GM21390 (cell line): ENCODE data around the gene PPRC1.
A peak's percentile ranks its signal among the peaks of the same experiment; 100 is the strongest.

Experiments
- ATAC-seq: cut with Tn5 transposase; IDR thresholded peaks from one replicate; pipeline ENCODE4 v1.9.1; 2021; ENCODE audit not compliant: unreplicated experiment

Gene PPRC1

GRCh38 chr10:102132563-102133372 lies at the start of gene PPRC1:
TSS of gene PPRC1 (plus strand) at chr10:102133040. CDS start at chr10:102133069, 29 bp downstream.
- peak; percentile 92 for ATAC-seq

- ATAC-seq, result no peak
These were observed 49.3 kb upstream of the PPRC1 start for GRCh38 chr10:102083541-102083940.

- no peak for ATAC-seq
These were observed 47.5 kb upstream of the PPRC1 start for GRCh38 chr10:102085336-102085735.

GRCh38 chr10:102086196-102086595 lies 46.6 kb upstream of the PPRC1 start:
- ATAC-seq, result no peak

- no peak for ATAC-seq
These were observed 42.1 kb upstream of the PPRC1 start for GRCh38 chr10:102090772-102091171.

GRCh38 chr10:102096449-102096848 lies 36.4 kb upstream of the PPRC1 start:
- ATAC-seq, result no peak

- ATAC-seq, result no peak
These were observed 31.7 kb upstream of the PPRC1 start for GRCh38 chr10:102101152-102101551.

- no peak for ATAC-seq
These were observed 30.4 kb upstream of the PPRC1 start for GRCh38 chr10:102102421-102102820.

- no peak for ATAC-seq
These were observed 25.8 kb upstream of the PPRC1 start for GRCh38 chr10:102106998-102107397.

- no peak for ATAC-seq
These were observed 23.4 kb upstream of the PPRC1 start for GRCh38 chr10:102109166-102110116.

GRCh38 chr10:102111276-102111675 lies 21.6 kb upstream of the PPRC1 start:
- no peak for ATAC-seq

GRCh38 chr10:102112210-102112817 lies 20.5 kb upstream of the PPRC1 start:
- no peak for ATAC-seq

GRCh38 chr10:102113261-102113955 lies 19.4 kb upstream of the PPRC1 start:
- no peak for ATAC-seq

- peak; percentile 14 for ATAC-seq
These were observed 18.6 kb upstream of the PPRC1 start for GRCh38 chr10:102113956-102114857.

GRCh38 chr10:102114861-102115618 lies 17.8 kb upstream of the PPRC1 start:
- peak; percentile 63 for ATAC-seq

- no peak for ATAC-seq
These were observed 17.1 kb upstream of the PPRC1 start for GRCh38 chr10:102115775-102116174.

- no peak for ATAC-seq
These were observed 16.2 kb upstream of the PPRC1 start for GRCh38 chr10:102116656-102117055.

- no peak for ATAC-seq
These were observed 15.3 kb upstream of the PPRC1 start for GRCh38 chr10:102117391-102118159.
